Uterus (tissue), 4 donors: ENCODE measurements around the gene CENPW. TPM values are rescaled to one million over a fixed set of nuclear protein-coding genes. Genes with fewer than 3 reads are reported as not detected.

Experiments
- DNase-seq, 2 donors: peaks; one replicate each; pipeline ENCODE4 v3.0.0-alpha.2; 2019 to 2020
- H3K27ac ChIP-seq, 2 donors: fragments of 200-600 bp; sonication (generic); 1 replicate in 1 of 2; 2 replicates in 1 of 2; pipeline ENCODE4 v1.5.1; 2016 to 2018
- H3K27me3 ChIP-seq, 2 donors: fragments of 200-600 bp; sonication (generic); one replicate each; pipeline ENCODE4 v1.5.1; 2018 to 2019; ENCODE audit warnings: control low read depth in 1 of 2
- H3K36me3 ChIP-seq, 2 donors: fragments of 200-600 bp; sonication (generic); one replicate each; pipeline ENCODE4 v1.5.1; 2019; ENCODE audit warnings: control low read depth in 1 of 2
- H3K4me1 ChIP-seq, 2 donors: fragments of 200-600 bp; sonication (generic); one replicate each; pipeline ENCODE4 v1.5.1; 2018 to 2019; ENCODE audit warnings: control low read depth in 1 of 2
- H3K4me3 ChIP-seq, 2 donors: fragments of 200-600 bp; sonication (generic); 1 replicate in 1 of 2; 2 replicates in 1 of 2; pipeline ENCODE4 v1.5.1; 2018 to 2019; ENCODE audit warnings: mild to moderate bottlenecking in 1 of 2
- H3K9me3 ChIP-seq, 2 donors: fragments of 200-600 bp; sonication (generic); one replicate each; pipeline ENCODE4 v1.5.1; 2019; ENCODE audit warnings: control low read depth in 1 of 2
- POLR2A ChIP-seq, 2 donors: fragments of 450-650 bp; IDR thresholded peaks; one replicate each; pipeline ENCODE4 v1.6.1; 2016; ENCODE audit warnings: antibody characterized with exemption in 2 of 2, mild to moderate bottlenecking in 1 of 2, moderate library complexity in 1 of 2
- intact Hi-C: fragments of 100-400 bp; cut with DNase I; formaldehyde crosslinking; loops from one replicate; pipeline ENCODE4 v1.15.1; 2023; ENCODE audit warnings: low total_unique reads
- total RNA-seq, 4 donors: library from RNA; depleted of rRNA in 3 of 4; stranded (reverse); fragments of >200 nt in 3 of 4; gene quantifications; one replicate each; pipeline versions ENCODE4 v1.1.0 to v1.2.4, GENCODE V29; 2014 to 2023
- TF ChIP-seq, protein P1 (sequence below), 4 experiments: fragments of 200-600 bp in 2 of 4; fragments of 450-650 bp in 2 of 4; sonication (generic) in 2 of 4; IDR thresholded peaks; one replicate each; pipeline ENCODE4 v1.5.1; 2016 to 2019; ENCODE audit warnings: antibody characterized with exemption in 4 of 4, mild to moderate bottlenecking in 2 of 4, moderate library complexity in 1 of 4
- donor health status: DM: yes; HTN: yes; CAD: no.

CENPW gene
- total RNA-seq, 4 donors from 2014 or later: 12.2 to 13.4 TPM; not detected in 2

- no peak overlapping the region for H3K4me3 ChIP-seq
- DNase-seq: no peak
- H3K36me3 ChIP-seq: no peaks in the 10 kb centered on the region
- H3K27ac ChIP-seq: no peak overlapping the region
- no peaks in the 10 kb centered on the region for H3K27me3 ChIP-seq
- TF ChIP-seq, protein P1, sequence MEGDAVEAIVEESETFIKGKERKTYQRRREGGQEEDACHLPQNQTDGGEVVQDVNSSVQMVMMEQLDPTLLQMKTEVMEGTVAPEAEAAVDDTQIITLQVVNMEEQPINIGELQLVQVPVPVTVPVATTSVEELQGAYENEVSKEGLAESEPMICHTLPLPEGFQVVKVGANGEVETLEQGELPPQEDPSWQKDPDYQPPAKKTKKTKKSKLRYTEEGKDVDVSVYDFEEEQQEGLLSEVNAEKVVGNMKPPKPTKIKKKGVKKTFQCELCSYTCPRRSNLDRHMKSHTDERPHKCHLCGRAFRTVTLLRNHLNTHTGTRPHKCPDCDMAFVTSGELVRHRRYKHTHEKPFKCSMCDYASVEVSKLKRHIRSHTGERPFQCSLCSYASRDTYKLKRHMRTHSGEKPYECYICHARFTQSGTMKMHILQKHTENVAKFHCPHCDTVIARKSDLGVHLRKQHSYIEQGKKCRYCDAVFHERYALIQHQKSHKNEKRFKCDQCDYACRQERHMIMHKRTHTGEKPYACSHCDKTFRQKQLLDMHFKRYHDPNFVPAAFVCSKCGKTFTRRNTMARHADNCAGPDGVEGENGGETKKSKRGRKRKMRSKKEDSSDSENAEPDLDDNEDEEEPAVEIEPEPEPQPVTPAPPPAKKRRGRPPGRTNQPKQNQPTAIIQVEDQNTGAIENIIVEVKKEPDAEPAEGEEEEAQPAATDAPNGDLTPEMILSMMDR (IDR thresholded peaks at IDR 0.05): no peak
- no peak for TF ChIP-seq POLR2A (IDR thresholded peaks at IDR 0.05)
- no peaks in the 10 kb centered on the region for H3K4me1 ChIP-seq
- H3K9me3 ChIP-seq: no peaks in the 10 kb centered on the region
- intact Hi-C loops: no loop called here
Measured at GRCh38 chr6:126385536-126385935, 45.6 kb downstream of the CENPW start.

DNA sequence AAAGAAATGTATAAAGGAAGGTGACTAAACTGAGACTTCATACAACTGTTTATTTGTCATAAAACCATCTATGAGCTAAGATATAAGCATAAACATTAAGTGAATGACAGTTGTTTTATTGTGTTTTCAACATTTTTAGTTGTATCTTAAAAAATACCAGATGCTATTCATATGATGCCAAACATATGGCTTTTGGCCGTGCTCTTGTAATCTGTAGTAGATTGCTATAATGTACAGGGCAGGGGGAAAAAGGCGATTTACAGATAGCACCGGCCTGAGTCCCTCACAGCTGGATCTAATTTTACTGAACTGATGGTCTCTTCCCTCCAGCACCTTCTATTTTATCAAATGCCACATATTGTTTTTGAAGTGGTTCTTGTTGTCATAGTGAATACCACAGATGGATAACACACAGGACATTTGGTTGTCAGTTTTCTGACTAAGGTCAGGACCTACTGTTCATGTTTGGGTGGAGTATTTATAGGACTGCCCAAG is 48.2 kb downstream of the CENPW start:
- Histone ChIP-seq H3K4me3 (no peak overlapping the region), H3K27ac (no peak overlapping the region), H3K4me1 (no peaks in the 10 kb centered on the region), H3K27me3 (no peaks in the 10 kb centered on the region), H3K36me3 (no peaks in the 10 kb centered on the region), H3K9me3 (no peaks in the 10 kb centered on the region)
- TF ChIP-seq, protein P1 (IDR thresholded peaks at IDR 0.05): no peak
- TF ChIP-seq POLR2A (IDR thresholded peaks at IDR 0.05): no peak
- intact Hi-C loops: no loop called here
- DNase-seq: no peak

DNA sequence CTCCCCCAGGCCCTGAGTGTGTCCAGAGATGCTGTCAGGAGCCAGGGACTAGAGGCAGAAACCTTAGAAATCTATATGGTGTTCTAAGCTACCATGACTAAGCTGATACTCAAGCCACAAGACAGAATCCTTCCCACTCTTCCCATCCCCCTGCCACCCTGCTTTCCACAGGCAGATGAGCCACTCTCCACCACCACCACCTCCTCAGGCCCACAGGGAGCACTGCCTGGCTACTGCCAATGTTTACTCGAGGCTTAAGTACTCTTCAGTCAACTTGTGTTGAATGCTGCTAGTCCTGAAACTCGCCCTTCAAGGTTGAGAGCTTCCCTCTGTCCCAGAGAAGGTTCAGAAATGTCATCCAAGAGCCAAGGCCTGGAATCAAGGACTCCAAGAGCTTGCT is 56.2 kb downstream of the CENPW start:
- Histone ChIP-seq H3K27ac (no peak overlapping the region), H3K4me3 (no peak overlapping the region), H3K4me1 (no peaks in the 10 kb centered on the region), H3K36me3 (no peaks in the 10 kb centered on the region), H3K27me3 (no peaks in the 10 kb centered on the region), H3K9me3 (no peaks in the 10 kb centered on the region)
- intact Hi-C loops: no loop called here
- no peak for DNase-seq
- TF ChIP-seq, protein P1 (IDR thresholded peaks at IDR 0.05): no peak
- TF ChIP-seq POLR2A (IDR thresholded peaks at IDR 0.05): no peak
